ENCODE measurements around the gene USP3. TPM values are rescaled to one million over a fixed set of nuclear protein-coding genes. Genes with fewer than 3 reads are reported as not detected.

USP3 gene
- total RNA-seq, 1 experiment from 2014 or later = 54.2 TPM

DNA sequence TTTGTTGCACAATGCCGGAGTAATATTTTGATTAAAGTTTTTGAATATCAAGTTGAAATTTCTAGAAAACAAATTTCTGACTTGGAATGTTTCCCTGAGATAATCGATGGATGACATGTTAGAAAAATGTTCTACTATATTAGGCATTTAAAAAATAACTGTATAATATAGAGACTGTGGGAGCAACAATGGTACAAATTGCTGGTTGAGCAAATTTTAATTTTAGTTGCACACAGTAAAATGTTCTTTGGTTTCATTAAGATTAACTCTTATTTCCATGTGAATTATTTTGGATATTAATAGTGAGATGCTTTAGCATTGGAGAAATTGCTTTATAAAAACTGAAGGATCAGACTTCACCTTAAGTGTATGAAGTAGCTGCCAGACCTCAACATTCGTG lies 9.3 kb downstream of the USP3 start:
- BruUV-seq (replicated peaks) = no TSS peak
- Histone ChIP-seq H3K27me3 (replicated peaks; ENCODE audit: control insufficient read depth, insufficient read depth, low read length) (no peaks in the 10 kb centered on the region), H3K4me3 (ENCODE audit: low read depth, low read length) (no peak overlapping the region), H3K4me1 (peaks cover 31% of the 10 kb centered on the region), H3K9me3 (no peaks in the 10 kb centered on the region), H3K36me3 (ENCODE audit: control insufficient read depth, insufficient read depth, low read length) (no peaks in the 10 kb centered on the region)
- Mint-ChIP-seq H3K9me3 (ENCODE audit: unreplicated experiment) (no peaks in the 10 kb centered on the region), H3K27me3 (ENCODE audit: insufficient read depth, unreplicated experiment) (no peaks in the 10 kb centered on the region), H3K4me3 (ENCODE audit: unreplicated experiment) (no peak overlapping the region), H3K27ac (ENCODE audit: unreplicated experiment) (no peak overlapping the region), H3K4me1 (ENCODE audit: low read depth, unreplicated experiment) (peaks cover 47% of the 10 kb centered on the region), H3K36me3 (ENCODE audit: insufficient read depth, unreplicated experiment) (no peaks in the 10 kb centered on the region)
- no peak for DNase-seq
- TF ChIP-seq, protein P1, sequence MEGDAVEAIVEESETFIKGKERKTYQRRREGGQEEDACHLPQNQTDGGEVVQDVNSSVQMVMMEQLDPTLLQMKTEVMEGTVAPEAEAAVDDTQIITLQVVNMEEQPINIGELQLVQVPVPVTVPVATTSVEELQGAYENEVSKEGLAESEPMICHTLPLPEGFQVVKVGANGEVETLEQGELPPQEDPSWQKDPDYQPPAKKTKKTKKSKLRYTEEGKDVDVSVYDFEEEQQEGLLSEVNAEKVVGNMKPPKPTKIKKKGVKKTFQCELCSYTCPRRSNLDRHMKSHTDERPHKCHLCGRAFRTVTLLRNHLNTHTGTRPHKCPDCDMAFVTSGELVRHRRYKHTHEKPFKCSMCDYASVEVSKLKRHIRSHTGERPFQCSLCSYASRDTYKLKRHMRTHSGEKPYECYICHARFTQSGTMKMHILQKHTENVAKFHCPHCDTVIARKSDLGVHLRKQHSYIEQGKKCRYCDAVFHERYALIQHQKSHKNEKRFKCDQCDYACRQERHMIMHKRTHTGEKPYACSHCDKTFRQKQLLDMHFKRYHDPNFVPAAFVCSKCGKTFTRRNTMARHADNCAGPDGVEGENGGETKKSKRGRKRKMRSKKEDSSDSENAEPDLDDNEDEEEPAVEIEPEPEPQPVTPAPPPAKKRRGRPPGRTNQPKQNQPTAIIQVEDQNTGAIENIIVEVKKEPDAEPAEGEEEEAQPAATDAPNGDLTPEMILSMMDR (IDR thresholded peaks at IDR 0.05; ENCODE audit: insufficient read depth in 1 of 2, low read depth in 1 of 2, low read length in 1 of 2, severe bottlenecking in 1 of 2, unreplicated experiment in 1 of 2) = no peak
- intact Hi-C loops (cut with micrococcal nuclease; ENCODE audit: unreplicated experiment) = no loop called here
- POLR2A ChIA-PET = interaction anchor here (0.6 kb wide), 1 partner anchor 72 kb away, joined by 3 read pairs; no protein-coding TSS in a partner anchor
- CTCF ChIA-PET = no interaction called here

GRCh38 chr15:63514531-63514943 lies 10.1 kb downstream of the USP3 start:
- peaks cover 23% of the 10 kb centered on the region for H3K4me1 ChIP-seq
- ChIA-PET CTCF (no interaction called here), POLR2A (no interaction called here)
- intact Hi-C loops (cut with micrococcal nuclease; ENCODE audit: unreplicated experiment) = no loop called here
- TF ChIP-seq, protein P1 (IDR thresholded peaks at IDR 0.05; ENCODE audit: insufficient read depth in 1 of 2, low read depth in 1 of 2, low read length in 1 of 2, severe bottlenecking in 1 of 2, unreplicated experiment in 1 of 2) = no peak
- Mint-ChIP-seq H3K9me3 (ENCODE audit: unreplicated experiment) (no peaks in the 10 kb centered on the region), H3K4me1 (ENCODE audit: low read depth, unreplicated experiment) (peaks cover 48% of the 10 kb centered on the region), H3K27me3 (ENCODE audit: insufficient read depth, unreplicated experiment) (no peaks in the 10 kb centered on the region), H3K27ac (ENCODE audit: unreplicated experiment) (no peak overlapping the region), H3K36me3 (ENCODE audit: insufficient read depth, unreplicated experiment) (peaks cover 6% of the 10 kb centered on the region), H3K4me3 (ENCODE audit: unreplicated experiment) (no peak overlapping the region)
- no peaks in the 10 kb centered on the region for H3K27me3 ChIP-seq (replicated peaks; ENCODE audit: control insufficient read depth, insufficient read depth, low read length)
- BruUV-seq (replicated peaks) = no TSS peak
- H3K36me3 ChIP-seq (ENCODE audit: control insufficient read depth, insufficient read depth, low read length) = no peaks in the 10 kb centered on the region
- no peak for DNase-seq
- no peak overlapping the region for H3K4me3 ChIP-seq (ENCODE audit: low read depth, low read length)
- no peaks in the 10 kb centered on the region for H3K9me3 ChIP-seq

DNA sequence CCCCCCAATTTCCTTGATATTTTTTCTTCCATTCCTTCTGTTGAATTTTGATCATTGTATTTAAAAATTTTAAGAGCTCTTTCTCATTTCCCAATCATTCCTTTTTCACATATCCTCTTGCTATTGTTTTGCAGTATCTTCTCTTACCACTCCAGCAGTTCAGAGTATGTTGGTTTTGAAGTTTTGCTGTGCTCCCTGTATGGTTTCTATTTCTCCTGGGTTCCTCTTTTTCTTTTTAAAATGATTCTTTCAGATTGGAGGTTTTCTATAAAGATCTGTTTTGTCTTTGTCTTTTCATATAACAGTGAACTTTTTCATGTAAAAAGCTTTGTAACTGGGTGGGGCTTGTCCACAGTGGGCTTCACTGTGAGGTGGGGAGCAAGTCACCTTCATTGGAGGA lies 12.8 kb downstream of the USP3 start:
- POLR2A ChIA-PET = interaction anchor here (1.0 kb wide), 1 partner anchor 13 kb away, joined by 12 read pairs; the partner anchor contains the start of gene USP3
- H3K4me1 ChIP-seq = peaks cover 20% of the 10 kb centered on the region
- no peak for DNase-seq
- H3K27me3 Mint-ChIP-seq (ENCODE audit: insufficient read depth, unreplicated experiment) = no peaks in the 10 kb centered on the region
- H3K27ac Mint-ChIP-seq (ENCODE audit: unreplicated experiment) = no peak overlapping the region
- H3K36me3 ChIP-seq (ENCODE audit: control insufficient read depth, insufficient read depth, low read length) = no peaks in the 10 kb centered on the region
- BruUV-seq (replicated peaks) = no TSS peak
- H3K4me1 Mint-ChIP-seq (ENCODE audit: low read depth, unreplicated experiment) = peaks cover 38% of the 10 kb centered on the region
- no peaks in the 10 kb centered on the region for H3K9me3 Mint-ChIP-seq (ENCODE audit: unreplicated experiment)
- intact Hi-C loops (cut with micrococcal nuclease; ENCODE audit: unreplicated experiment) = no loop called here
- TF ChIP-seq, protein P1 (IDR thresholded peaks at IDR 0.05; ENCODE audit: insufficient read depth in 1 of 2, low read depth in 1 of 2, low read length in 1 of 2, severe bottlenecking in 1 of 2, unreplicated experiment in 1 of 2) = no peak
- CTCF ChIA-PET = interaction anchor here (0.5 to 1.7 kb wide), 4 partner anchors 12 to 85 kb away, joined by 3 to 5 read pairs (median 4); no protein-coding TSS in a partner anchor
- H3K36me3 Mint-ChIP-seq (ENCODE audit: insufficient read depth, unreplicated experiment) = peaks cover 6% of the 10 kb centered on the region
- no peaks in the 10 kb centered on the region for H3K27me3 ChIP-seq (replicated peaks; ENCODE audit: control insufficient read depth, insufficient read depth, low read length)
- H3K4me3 ChIP-seq (ENCODE audit: low read depth, low read length) = no peak overlapping the region
- H3K4me3 Mint-ChIP-seq (ENCODE audit: unreplicated experiment) = no peak overlapping the region
- no peaks in the 10 kb centered on the region for H3K9me3 ChIP-seq

Data from Caco-2 (cell line).